Measurements from ENCODE around the gene SSX2IP. TPM values are rescaled to one million over a fixed set of nuclear protein-coding genes. Genes with fewer than 3 reads are reported as not detected.

SSX2IP gene
- total RNA-seq, 1 experiment from 2014 or later = 20.8 TPM

- CTCF ChIA-PET = interaction anchor here (2.8 kb wide), 1 partner anchor 52 kb away, joined by 8 read pairs; no protein-coding TSS in a partner anchor
Observed at GRCh38 chr1:84672080-84672854, 18.0 kb downstream of the SSX2IP start.

More at GRCh38 chr1:84672080-84672854, 18.0 kb downstream of the SSX2IP start:
- Mint-ChIP-seq H3K27ac (no peak overlapping the region; the same call in 1 of the 2 replicates), H3K4me1 (peaks cover 49% of the 10 kb centered on the region), H3K4me3 (no peak overlapping the region), H3K9me3 (peaks cover 13% of the 10 kb centered on the region), H3K27me3 (ENCODE audit: low read depth) (no peaks in the 10 kb centered on the region), H3K36me3 (peaks cover 13% of the 10 kb centered on the region)
- POLR2A ChIA-PET = interaction anchor here (0.7 kb wide), 2 partner anchors 52 to 1605 kb away, joined by 3 to 4 read pairs; no protein-coding TSS in a partner anchor
- ATAC-seq (no peak), DNase-seq (ENCODE audit: low spot score) (no peak)
- TF ChIP-seq IRF1 (CRISPR knock-in tag; IDR thresholded peaks at IDR 0.05) (no peak), E2F4 (CRISPR knock-in tag; IDR thresholded peaks at IDR 0.05; ENCODE audit: borderline replicate concordance, low read depth) (no peak), NFE2L1 (CRISPR knock-in tag; IDR thresholded peaks at IDR 0.05) (no peak), SMAD4 (CRISPR knock-in tag; IDR thresholded peaks at IDR 0.05) (no peak), JAZF1 (CRISPR knock-in tag; IDR thresholded peaks at IDR 0.05) (no peak), ERG (CRISPR knock-in tag; IDR thresholded peaks at IDR 0.05) (no peak), MAX (CRISPR knock-in tag; IDR thresholded peaks at IDR 0.05) (no peak), ZBTB43 (CRISPR knock-in tag; IDR thresholded peaks at IDR 0.05) (no peak), ZNF138 (CRISPR knock-in tag; conservative IDR thresholded peaks at IDR 0.05) (no peak), SOX15 (CRISPR knock-in tag; IDR thresholded peaks at IDR 0.05) (no peak), ATF2 (CRISPR knock-in tag; IDR thresholded peaks at IDR 0.05; ENCODE audit: borderline replicate concordance, low read depth) (no peak), TCF7 (CRISPR knock-in tag; IDR thresholded peaks at IDR 0.05; ENCODE audit: low read depth) (no peak), CREB1 (CRISPR knock-in tag; IDR thresholded peaks at IDR 0.05) (no peak), ATF3 (CRISPR knock-in tag; conservative IDR thresholded peaks at IDR 0.05) (no peak), RELA (CRISPR knock-in tag; IDR thresholded peaks at IDR 0.05; ENCODE audit: borderline replicate concordance) (no peak), FOXP4 (CRISPR knock-in tag; IDR thresholded peaks at IDR 0.05) (no peak)
